ENCODE measurements around the gene CHSY3. TPM values are rescaled to one million over a fixed set of nuclear protein-coding genes. Genes with fewer than 3 reads are reported as not detected.
"Not testable (repeated sequence)": the region's sequence is repeated elsewhere in the genome, so short reads cannot be mapped to it uniquely, and the experiment has no call there.

Gene CHSY3
- total RNA-seq, 2 experiments from 2014 or later: not detected

DNA sequence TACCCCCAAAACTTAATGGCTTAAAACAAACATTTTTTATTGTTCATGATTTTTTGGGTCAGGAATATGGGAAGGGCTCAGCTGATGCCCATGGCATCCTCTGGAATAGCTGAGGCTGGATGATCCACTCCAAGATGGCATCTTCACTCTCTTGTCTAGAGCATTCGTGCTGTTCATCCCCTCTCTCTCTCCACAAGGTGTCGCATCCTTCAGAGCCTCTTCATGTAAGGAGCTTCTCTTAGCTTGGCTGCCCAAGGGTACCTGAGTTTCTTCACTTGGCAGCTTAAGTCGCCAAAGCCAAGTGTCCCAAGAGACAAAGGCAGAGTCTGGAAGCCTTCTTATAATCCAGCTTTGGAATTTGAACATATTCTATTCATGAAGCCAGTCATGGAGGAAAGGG lies 294.7 kb downstream of the CHSY3 start:
- Mint-ChIP-seq H3K4me3 (no peak overlapping the region), H3K36me3 (ENCODE audit: low read depth) (no peaks in the 10 kb centered on the region), H3K27ac (no peak overlapping the region), H3K4me1 (no peaks in the 10 kb centered on the region), H3K27me3 (no peaks in the 10 kb centered on the region), H3K9me3 (no peaks in the 10 kb centered on the region)
- ChIA-PET CTCF (no interaction called here), POLR2A (no interaction called here)
- DNase-seq: no peak

DNA sequence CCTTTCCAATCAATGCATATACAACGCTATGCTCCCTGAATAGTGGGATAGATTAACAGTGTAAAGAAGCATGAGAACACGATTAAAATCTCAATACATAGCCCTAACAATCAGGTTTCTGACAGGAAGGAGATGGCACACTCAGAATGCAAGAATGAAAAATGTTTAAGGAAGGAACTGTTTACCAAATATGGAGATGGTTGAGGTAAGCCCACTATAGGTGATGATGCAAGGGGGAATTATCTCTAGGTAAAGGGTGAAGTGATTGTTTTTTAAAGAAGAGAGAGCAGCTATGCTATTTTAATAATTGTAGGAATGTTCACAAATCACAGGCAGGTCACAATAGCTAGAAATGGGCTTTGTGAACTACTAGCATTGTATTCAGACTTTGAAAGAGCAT lies 302.4 kb downstream of the CHSY3 start:
- Mint-ChIP-seq H3K27me3 (no peaks in the 10 kb centered on the region), H3K36me3 (ENCODE audit: low read depth) (no peaks in the 10 kb centered on the region), H3K9me3 (no peaks in the 10 kb centered on the region), H3K4me3 (no peak overlapping the region), H3K4me1 (no peaks in the 10 kb centered on the region), H3K27ac (no peak overlapping the region)
- CTCF ChIA-PET: no interaction called here
- no peak for DNase-seq
- POLR2A ChIA-PET: no interaction called here

- ChIA-PET CTCF (no interaction called here), POLR2A (no interaction called here)
- Mint-ChIP-seq H3K4me3 (no peak overlapping the region), H3K4me1 (no peaks in the 10 kb centered on the region), H3K36me3 (ENCODE audit: low read depth) (no peaks in the 10 kb centered on the region), H3K9me3 (no peaks in the 10 kb centered on the region), H3K27me3 (no peaks in the 10 kb centered on the region), H3K27ac (no peak overlapping the region)
- DNase-seq: no peak
Observed at GRCh38 chr5:130213607-130214006, 309.3 kb downstream of the CHSY3 start.

DNA sequence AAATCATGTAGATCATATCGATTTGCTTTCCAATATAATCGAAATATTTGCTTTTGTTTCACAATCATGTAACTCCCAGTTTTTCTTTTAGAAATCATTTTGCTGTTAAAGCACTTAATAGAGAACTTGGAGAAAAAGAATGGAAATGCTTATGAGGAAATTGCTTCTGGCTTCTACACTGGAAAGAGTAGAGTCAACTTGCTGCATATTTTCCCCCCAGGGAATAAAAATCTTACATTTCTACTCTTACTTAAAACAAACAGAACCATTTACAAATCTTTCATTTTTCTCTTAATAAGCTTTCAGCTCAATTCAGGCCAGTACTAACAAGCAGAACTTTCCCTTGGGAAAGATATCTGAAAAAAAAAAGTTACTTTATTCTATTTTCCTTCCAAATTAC lies 312.0 kb downstream of the CHSY3 start:
- Mint-ChIP-seq H3K27ac (no peak overlapping the region), H3K4me1 (no peaks in the 10 kb centered on the region), H3K27me3 (no peaks in the 10 kb centered on the region), H3K36me3 (ENCODE audit: low read depth) (no peaks in the 10 kb centered on the region), H3K9me3 (no peaks in the 10 kb centered on the region), H3K4me3 (no peak overlapping the region)
- CTCF ChIA-PET: no interaction called here
- POLR2A ChIA-PET: no interaction called here
- DNase-seq: no peak

GRCh38 chr5:130222573-130222972 lies 318.3 kb downstream of the CHSY3 start:
- CTCF ChIA-PET: no interaction called here
- no peaks in the 10 kb centered on the region for H3K27me3 Mint-ChIP-seq
- no peaks in the 10 kb centered on the region for H3K9me3 Mint-ChIP-seq
- no peak overlapping the region for H3K27ac Mint-ChIP-seq
- no peak for DNase-seq
- no peak overlapping the region for H3K4me3 Mint-ChIP-seq
- POLR2A ChIA-PET: no interaction called here
- H3K4me1 Mint-ChIP-seq: no peaks in the 10 kb centered on the region
- H3K36me3 Mint-ChIP-seq (ENCODE audit: low read depth): no peaks in the 10 kb centered on the region

GRCh38 chr5:130226556-130226955 lies 322.3 kb downstream of the CHSY3 start:
- H3K36me3 Mint-ChIP-seq (ENCODE audit: low read depth); POLR2A ChIA-PET; H3K4me3 Mint-ChIP-seq; CTCF ChIA-PET; H3K4me1 Mint-ChIP-seq; H3K9me3 Mint-ChIP-seq; H3K27ac Mint-ChIP-seq; DNase-seq; H3K27me3 Mint-ChIP-seq: not testable (repeated sequence)

DNA sequence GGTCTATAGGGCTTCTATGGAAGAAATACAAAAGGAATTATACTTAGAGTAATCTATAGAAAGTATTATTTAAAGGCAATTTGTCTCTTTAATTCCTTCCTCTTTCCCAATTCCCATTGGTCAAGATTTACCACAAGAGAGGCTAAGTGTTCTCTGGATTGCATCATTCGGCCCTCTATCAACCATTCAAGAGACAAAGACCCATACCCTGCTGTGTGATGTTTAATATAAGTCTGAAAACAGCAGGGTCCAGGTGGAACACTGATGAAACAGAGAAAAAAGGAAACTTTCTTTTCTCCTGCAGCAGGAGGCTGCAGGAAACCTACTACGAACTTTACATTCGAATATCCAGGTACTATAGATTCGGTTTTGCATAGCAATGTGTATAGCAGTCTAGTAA lies 323.4 kb downstream of the CHSY3 start:
- CTCF ChIA-PET: no interaction called here
- Mint-ChIP-seq H3K27me3 (no peaks in the 10 kb centered on the region), H3K9me3 (no peaks in the 10 kb centered on the region), H3K36me3 (ENCODE audit: low read depth) (no peaks in the 10 kb centered on the region), H3K4me3 (no peak overlapping the region), H3K4me1 (no peaks in the 10 kb centered on the region), H3K27ac (no peak overlapping the region)
- POLR2A ChIA-PET: no interaction called here
- no peak for DNase-seq

DNA sequence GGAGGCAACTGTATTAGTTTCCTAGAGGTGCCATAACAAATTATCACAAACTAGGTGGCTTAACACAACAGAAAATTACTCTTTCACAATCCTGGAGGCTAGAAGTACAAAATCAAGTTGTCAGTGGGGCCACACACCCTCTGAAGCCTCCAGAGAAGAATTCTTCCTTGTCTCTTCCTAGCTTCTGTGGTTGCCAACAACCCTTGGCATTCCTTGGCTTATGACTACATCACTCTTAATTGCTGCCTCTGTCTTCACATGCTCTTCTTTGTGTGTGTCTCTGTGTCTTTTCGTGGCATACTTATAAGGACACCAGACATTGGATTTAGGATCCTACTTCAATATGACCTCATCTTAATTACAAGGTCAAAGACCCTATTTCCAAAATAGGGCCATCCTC lies 327.5 kb downstream of the CHSY3 start:
- H3K4me3 Mint-ChIP-seq: no peak overlapping the region
- ChIA-PET POLR2A (no interaction called here), CTCF (no interaction called here)
- no peaks in the 10 kb centered on the region for H3K4me1 Mint-ChIP-seq
- no peaks in the 10 kb centered on the region for H3K27me3 Mint-ChIP-seq
- no peak overlapping the region for H3K27ac Mint-ChIP-seq
- no peaks in the 10 kb centered on the region for H3K36me3 Mint-ChIP-seq (ENCODE audit: low read depth)
- H3K9me3 Mint-ChIP-seq: no peaks in the 10 kb centered on the region
- no peak for DNase-seq

DNA sequence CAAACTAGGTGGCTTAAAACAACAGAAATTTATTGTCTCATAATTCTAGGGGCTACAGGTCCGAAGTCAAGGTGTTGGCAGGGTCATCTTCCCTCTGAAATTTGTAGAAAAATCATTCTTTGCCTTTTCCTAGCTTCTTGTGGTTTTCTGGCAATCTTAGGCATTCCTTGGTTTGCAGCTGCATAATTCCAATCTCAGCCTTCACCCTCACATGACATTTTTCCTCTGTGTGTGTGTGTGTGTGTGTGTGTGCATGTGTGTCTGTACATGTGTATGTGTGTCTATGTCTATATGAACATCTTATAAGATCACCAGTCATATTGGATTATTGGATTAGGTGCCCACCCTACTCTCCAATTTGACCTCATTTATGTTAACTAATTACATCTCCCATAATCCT lies 330.6 kb downstream of the CHSY3 start:
- CTCF ChIA-PET: no interaction called here
- H3K27ac Mint-ChIP-seq: no peak overlapping the region
- no peaks in the 10 kb centered on the region for H3K9me3 Mint-ChIP-seq
- no peak overlapping the region for H3K4me3 Mint-ChIP-seq
- H3K4me1 Mint-ChIP-seq: no peaks in the 10 kb centered on the region
- POLR2A ChIA-PET: no interaction called here
- no peaks in the 10 kb centered on the region for H3K36me3 Mint-ChIP-seq (ENCODE audit: low read depth)
- H3K27me3 Mint-ChIP-seq: no peaks in the 10 kb centered on the region
- no peak for DNase-seq

Other genes starting within 250 kb of the CHSY3 start
- gene MINAR2, start 156.4 kb upstream of the CHSY3 start, total RNA-seq: not detected

Data from activated CD4-positive, alpha-beta memory T cell treated with anti-CD3 and anti-CD28 coated beads, Interleukin-2, amount 10 ng/mL, durations not matched to agents 7 days and 5 days (primary cell).